Neural progenitor cell (in vitro differentiated cells): Measurements from ENCODE around the gene CCDC71. TPM values are rescaled to one million over a fixed set of nuclear protein-coding genes. Genes with fewer than 3 reads are reported as not detected.

Experiments used
- DNase-seq: peaks from one replicate; pipeline ENCODE4 v3.0.0-alpha.2; 2016; ENCODE audit warnings: low spot score
- H2AFZ ChIP-seq: fragments of 200-600 bp; sonication (generic); replicated peaks from 2 replicates; pipeline ENCODE4 v1.6.1; 2016; ENCODE audit warnings: antibody characterized with exemption
- H3F3A ChIP-seq: fragments of 200-600 bp; sonication (generic); 2 replicates; pipeline ENCODE4 v1.6.1; 2016; ENCODE audit warnings: antibody characterized with exemption, low read depth
- H3K27ac ChIP-seq: fragments of 200-600 bp; sonication (generic); 2 replicates; pipeline ENCODE4 v1.5.1; 2016; ENCODE audit warnings: mild to moderate bottlenecking
- H3K27me3 ChIP-seq: fragments of 200-600 bp; sonication (generic); 2 replicates; pipeline ENCODE4 v1.6.1; 2016; ENCODE audit warnings: mild to moderate bottlenecking, moderate library complexity
- H3K36me3 ChIP-seq: fragments of 200-600 bp; sonication (generic); 2 replicates; pipeline ENCODE4 v1.5.1; 2016
- H3K4me1 ChIP-seq: fragments of 200-600 bp; sonication (generic); 2 replicates; pipeline ENCODE4 v1.6.1; 2016; ENCODE audit warnings: mixed run types
- H3K4me2 ChIP-seq: fragments of 200-600 bp; sonication (generic); 2 replicates; pipeline ENCODE4 v1.6.1; 2016
- H3K4me3 ChIP-seq: fragments of 200-600 bp; sonication (generic); 2 replicates; pipeline ENCODE4 v1.5.1; 2016
- H3K79me2 ChIP-seq: fragments of 200-600 bp; sonication (generic); 2 replicates; pipeline ENCODE4 v1.6.1; 2016; ENCODE audit warnings: low read depth
- H3K9ac ChIP-seq: fragments of 200-600 bp; sonication (generic); 2 replicates; pipeline ENCODE4 v1.6.1; 2016
- H3K9me3 ChIP-seq: fragments of 200-600 bp; sonication (generic); 2 replicates; pipeline ENCODE4 v1.5.1; 2016; ENCODE audit warnings: low read depth
- H4K20me1 ChIP-seq: fragments of 200-600 bp; sonication (generic); 2 replicates; pipeline ENCODE4 v1.6.1; 2016; ENCODE audit warnings: low read depth
- H3K27ac Mint-ChIP-seq: 3 replicates; pipeline ENCODE4 v1.8.0; 2021; ENCODE audit warnings: mixed read lengths
- H3K27me3 Mint-ChIP-seq: 2 replicates; pipeline ENCODE4 v1.8.0; 2022; ENCODE audit warnings: low read depth, mild to moderate bottlenecking, inconsistent platforms, moderate library complexity, mixed read lengths; ENCODE audit not compliant: insufficient read depth
- H3K36me3 Mint-ChIP-seq: 3 replicates; pipeline ENCODE4 v1.8.0; 2021; ENCODE audit warnings: mixed read lengths
- H3K4me1 Mint-ChIP-seq: 3 replicates; pipeline ENCODE4 v1.8.0; 2021; ENCODE audit warnings: mixed read lengths
- H3K4me3 Mint-ChIP-seq: 3 replicates; pipeline ENCODE4 v1.8.0; 2021; ENCODE audit warnings: mild to moderate bottlenecking, moderate library complexity, mixed read lengths
- H3K9me3 Mint-ChIP-seq: 3 replicates; pipeline ENCODE4 v1.8.0; 2020; ENCODE audit warnings: mixed read lengths
- CTCF ChIP-seq: fragments of 200-600 bp; sonication (generic); IDR thresholded peaks from 2 replicates; pipeline ENCODE4 v1.5.1; 2017; ENCODE audit warnings: antibody characterized with exemption, mild to moderate bottlenecking
- EZH2 ChIP-seq: fragments of 200-600 bp; sonication (generic); IDR thresholded peaks from 2 replicates; pipeline ENCODE4 v1.6.1; 2017; ENCODE audit warnings: antibody characterized with exemption, mild to moderate bottlenecking, moderate library complexity
- EZH2phosphoT487 ChIP-seq: fragments of 200-600 bp; sonication (generic); IDR thresholded peaks from 2 replicates; pipeline ENCODE4 v1.6.1; 2017; ENCODE audit warnings: antibody characterized with exemption
- total RNA-seq: library from RNA; depleted of rRNA; stranded (reverse); fragments of >200 nt; gene quantifications from 2 replicates; pipeline ENCODE4 v1.2.3, GENCODE V29; 2015; ENCODE audit warnings: low replicate concordance

CCDC71 gene
- total RNA-seq, 1 donor from 2014 or later = 18.8 TPM

- no peak overlapping the region for H3K27ac ChIP-seq
- Mint-ChIP-seq H3K4me1 (no peaks in the 10 kb centered on the region), H3K27me3 (peaks cover 4% of the 10 kb centered on the region), H3K9me3 (peaks cover 8% of the 10 kb centered on the region), H3K4me3 (no peak overlapping the region), H3K27ac (peak overlapping the region; percentile 50), H3K36me3 (no peaks in the 10 kb centered on the region)
- H3K9me3 ChIP-seq = no peaks in the 10 kb centered on the region
- H3K4me2 ChIP-seq = no peak overlapping the region
- no peaks in the 10 kb centered on the region for H3K27me3 ChIP-seq
- TF ChIP-seq CTCF = no peak
- TF ChIP-seq EZH2phosphoT487 = no peak
- no peak for TF ChIP-seq EZH2
- no peaks in the 10 kb centered on the region for H3F3A ChIP-seq
- no peaks in the 10 kb centered on the region for H4K20me1 ChIP-seq
- no peaks in the 10 kb centered on the region for H3K4me1 ChIP-seq
- H2AFZ ChIP-seq = no peak overlapping the region
- no peak for DNase-seq
- H3K36me3 ChIP-seq = no peaks in the 10 kb centered on the region
- H3K4me3 ChIP-seq = no peak overlapping the region
- no peaks in the 10 kb centered on the region for H3K79me2 ChIP-seq
- no peak overlapping the region for H3K9ac ChIP-seq
These were observed 33.8 kb upstream of the CCDC71 start for GRCh38 chr3:49199900-49200281.

- H4K20me1 ChIP-seq = no peaks in the 10 kb centered on the region
- no peaks in the 10 kb centered on the region for H3F3A ChIP-seq
- no peak overlapping the region for H3K27ac ChIP-seq
- no peak overlapping the region for H3K4me3 ChIP-seq
- H3K9me3 ChIP-seq = no peaks in the 10 kb centered on the region
- Mint-ChIP-seq H3K27ac (peak overlapping the region; percentile 50), H3K9me3 (peaks cover 8% of the 10 kb centered on the region), H3K36me3 (no peaks in the 10 kb centered on the region), H3K4me3 (no peak overlapping the region), H3K4me1 (no peaks in the 10 kb centered on the region), H3K27me3 (peaks cover 4% of the 10 kb centered on the region)
- no peaks in the 10 kb centered on the region for H3K79me2 ChIP-seq
- DNase-seq = no peak
- H2AFZ ChIP-seq = no peak overlapping the region
- H3K27me3 ChIP-seq = no peaks in the 10 kb centered on the region
- H3K4me1 ChIP-seq = no peaks in the 10 kb centered on the region
- no peak overlapping the region for H3K4me2 ChIP-seq
- H3K9ac ChIP-seq = no peak overlapping the region
- no peaks in the 10 kb centered on the region for H3K36me3 ChIP-seq
- TF ChIP-seq EZH2phosphoT487 (no peak), EZH2 (no peak), CTCF (no peak)
These were observed 33.2 kb upstream of the CCDC71 start for GRCh38 chr3:49199239-49199899.

GRCh38 chr3:49198611-49199230, 32.6 kb upstream of the CCDC71 start:
- Mint-ChIP-seq H3K27me3 (peaks cover 4% of the 10 kb centered on the region), H3K4me1 (no peaks in the 10 kb centered on the region), H3K36me3 (no peaks in the 10 kb centered on the region), H3K9me3 (peaks cover 8% of the 10 kb centered on the region), H3K27ac (no peak overlapping the region), H3K4me3 (no peak overlapping the region)
- no peaks in the 10 kb centered on the region for H4K20me1 ChIP-seq
- H3K4me3 ChIP-seq = no peak overlapping the region
- no peaks in the 10 kb centered on the region for H3K27me3 ChIP-seq
- no peak overlapping the region for H2AFZ ChIP-seq
- no peak overlapping the region for H3K9ac ChIP-seq
- TF ChIP-seq EZH2 = no peak
- no peak for TF ChIP-seq EZH2phosphoT487
- no peak for TF ChIP-seq CTCF
- no peaks in the 10 kb centered on the region for H3K36me3 ChIP-seq
- no peaks in the 10 kb centered on the region for H3K9me3 ChIP-seq
- H3K27ac ChIP-seq = no peak overlapping the region
- H3K4me2 ChIP-seq = no peak overlapping the region
- DNase-seq = no peak
- H3K4me1 ChIP-seq = no peaks in the 10 kb centered on the region
- H3F3A ChIP-seq = no peaks in the 10 kb centered on the region
- H3K79me2 ChIP-seq = no peaks in the 10 kb centered on the region
